ENCODE results near the gene MAP3K7.

MAP3K7 gene

GRCh38 chr6:90479603-90479926 lies 107.3 kb downstream of the MAP3K7 start:
- DNase-seq: no peak

GRCh38 chr6:90478789-90479602 lies 107.9 kb downstream of the MAP3K7 start:
- peak; percentile 98 for DNase-seq

DNA sequence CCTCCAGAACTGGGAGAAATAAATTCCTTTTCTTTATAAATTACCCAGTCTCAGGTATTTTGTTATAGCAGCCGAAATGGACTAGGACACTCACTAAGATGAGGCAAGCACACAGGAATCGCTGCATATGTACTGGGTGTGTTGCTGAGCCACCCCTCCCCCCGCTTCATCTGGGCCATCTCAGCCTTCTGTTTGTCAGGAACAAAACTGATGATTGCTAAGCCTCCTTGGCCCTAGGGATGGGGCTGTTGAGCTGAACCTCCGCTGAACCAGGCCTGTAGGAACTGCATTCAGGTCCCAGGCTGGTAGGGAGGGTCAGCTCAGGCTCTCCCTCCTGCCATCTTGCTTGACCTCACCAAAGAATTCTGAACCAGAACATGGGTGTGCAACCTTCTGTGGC lies 108.6 kb downstream of the MAP3K7 start:
- DNase-seq: peak; percentile 77

DNA sequence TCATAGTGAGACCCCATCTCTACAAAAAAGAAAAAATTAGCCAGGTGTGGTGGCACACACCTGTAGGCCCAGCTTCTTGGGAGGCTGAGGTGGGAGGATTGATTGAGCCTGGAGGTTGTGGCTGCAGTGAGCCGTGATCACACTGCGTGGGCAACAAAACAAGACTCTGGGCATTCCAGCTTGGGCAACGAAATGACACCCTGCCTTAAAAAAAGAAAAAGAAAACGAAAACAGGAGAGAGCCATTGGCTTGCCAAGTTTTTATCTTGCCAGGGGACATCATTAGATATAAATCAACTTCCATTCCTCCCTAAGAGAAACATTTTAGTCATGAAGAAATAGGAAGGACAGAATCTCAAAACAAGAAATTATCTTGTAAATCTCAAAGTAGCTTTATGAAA lies 109.5 kb downstream of the MAP3K7 start:
- no peak for DNase-seq

GRCh38 chr6:90472716-90473115 lies 114.2 kb downstream of the MAP3K7 start:
- DNase-seq: no peak

GRCh38 chr6:90471263-90471662 lies 115.6 kb downstream of the MAP3K7 start:
- no peak for DNase-seq

GRCh38 chr6:90469906-90470305 lies 117.0 kb downstream of the MAP3K7 start:
- no peak for DNase-seq

DNA sequence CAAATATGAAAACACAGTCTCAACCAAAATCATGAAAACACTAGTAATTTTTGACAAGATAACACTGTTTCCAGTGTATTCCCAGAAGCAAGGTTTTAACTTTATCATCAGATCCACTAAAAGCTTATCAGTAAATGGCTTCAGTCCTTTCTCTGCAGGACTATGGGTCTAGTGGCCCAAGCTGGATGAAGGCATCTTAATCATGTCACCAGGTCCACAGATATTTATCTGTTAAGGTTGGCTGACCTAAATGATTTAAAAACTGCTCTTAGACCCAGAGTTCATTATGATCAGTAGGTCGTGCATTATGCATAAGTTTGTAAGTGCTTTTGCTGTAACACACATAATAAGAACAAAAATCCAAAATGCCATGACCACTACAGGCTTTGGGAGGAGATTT lies 118.0 kb downstream of the MAP3K7 start:
- DNase-seq: no peak

DNA sequence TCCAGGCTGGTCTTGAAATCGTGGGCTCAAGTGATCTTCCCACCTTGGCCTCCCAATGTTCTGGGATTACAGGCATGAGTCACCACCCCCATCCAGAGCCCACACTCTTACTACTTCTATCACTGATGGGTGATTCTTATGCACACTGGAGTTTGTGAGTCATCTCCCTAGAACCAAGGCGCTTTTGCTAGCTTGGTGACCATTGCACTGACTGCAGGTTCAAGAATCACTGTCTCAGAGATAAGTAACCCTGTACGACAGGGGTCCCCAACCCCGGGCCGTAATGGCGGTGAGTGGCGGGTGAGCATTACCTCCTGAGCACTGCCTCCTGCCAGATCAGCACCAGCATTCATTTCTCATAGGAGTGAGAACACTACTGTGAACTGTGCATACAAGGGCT lies 118.8 kb downstream of the MAP3K7 start:
- peak; percentile 84 for DNase-seq

GRCh38 chr6:90467546-90467945 lies 119.3 kb downstream of the MAP3K7 start:
- DNase-seq: no peak

- DNase-seq: peak; percentile 89
Observed at GRCh38 chr6:90466154-90466940, 120.5 kb downstream of the MAP3K7 start.

GRCh38 chr6:90465686-90466085 lies 121.2 kb downstream of the MAP3K7 start:
- DNase-seq: no peak

- DNase-seq: no peak
Observed at GRCh38 chr6:90464507-90464906, 122.4 kb downstream of the MAP3K7 start.

GRCh38 chr6:90463874-90464273 lies 123.0 kb downstream of the MAP3K7 start:
- no peak for DNase-seq

Measured in islet precursor cell (in vitro differentiated cells).